ENCODE data around the gene SKIL.

Gene SKIL

DNA sequence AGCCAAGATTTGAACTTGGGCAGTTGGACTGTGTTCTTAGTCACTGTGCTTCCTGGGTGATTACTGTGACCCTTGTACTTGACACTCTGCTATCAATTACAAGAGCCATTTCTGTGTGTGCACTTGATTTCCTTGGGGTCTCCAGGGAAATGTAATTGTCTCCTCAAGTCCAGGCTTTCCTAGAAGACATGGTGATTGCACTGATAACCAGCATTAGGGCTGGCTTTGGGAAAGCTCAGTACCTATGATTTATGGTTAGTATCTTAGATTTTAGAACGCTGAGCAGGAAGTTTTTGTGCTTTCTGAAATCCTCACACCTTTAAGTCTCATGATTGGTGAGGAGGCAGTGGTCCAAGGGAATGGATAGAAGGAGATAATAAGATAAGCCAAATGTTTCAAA is 59.6 kb downstream of the SKIL start:
- in situ Hi-C loops (cut with MboI; ENCODE audit: low sequenced_read_pairs, unreplicated experiment), result loop anchor here (5.0 kb wide), 1 partner anchor 395 kb away; no protein-coding TSS in a partner anchor
- TF ChIP-seq, protein P1, sequence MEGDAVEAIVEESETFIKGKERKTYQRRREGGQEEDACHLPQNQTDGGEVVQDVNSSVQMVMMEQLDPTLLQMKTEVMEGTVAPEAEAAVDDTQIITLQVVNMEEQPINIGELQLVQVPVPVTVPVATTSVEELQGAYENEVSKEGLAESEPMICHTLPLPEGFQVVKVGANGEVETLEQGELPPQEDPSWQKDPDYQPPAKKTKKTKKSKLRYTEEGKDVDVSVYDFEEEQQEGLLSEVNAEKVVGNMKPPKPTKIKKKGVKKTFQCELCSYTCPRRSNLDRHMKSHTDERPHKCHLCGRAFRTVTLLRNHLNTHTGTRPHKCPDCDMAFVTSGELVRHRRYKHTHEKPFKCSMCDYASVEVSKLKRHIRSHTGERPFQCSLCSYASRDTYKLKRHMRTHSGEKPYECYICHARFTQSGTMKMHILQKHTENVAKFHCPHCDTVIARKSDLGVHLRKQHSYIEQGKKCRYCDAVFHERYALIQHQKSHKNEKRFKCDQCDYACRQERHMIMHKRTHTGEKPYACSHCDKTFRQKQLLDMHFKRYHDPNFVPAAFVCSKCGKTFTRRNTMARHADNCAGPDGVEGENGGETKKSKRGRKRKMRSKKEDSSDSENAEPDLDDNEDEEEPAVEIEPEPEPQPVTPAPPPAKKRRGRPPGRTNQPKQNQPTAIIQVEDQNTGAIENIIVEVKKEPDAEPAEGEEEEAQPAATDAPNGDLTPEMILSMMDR (IDR thresholded peaks at IDR 0.05; ENCODE audit: borderline replicate concordance, control extremely low read depth, extremely low read depth, insufficient read depth, missing control alignments), result no peak
- DNase-seq (ENCODE audit: low spot score), result no peak

GRCh38 chr3:170418422-170419398 is 61.2 kb downstream of the SKIL start, which contains the start of gene CLDN11:
Gene CLDN11, plus strand, starts transcription at chr3:170418868. Its CDS starts 199 bp downstream, at chr3:170419067.
- in situ Hi-C loops (cut with MboI; ENCODE audit: low sequenced_read_pairs, unreplicated experiment), result loop anchor here (5.0 kb wide), 1 partner anchor 394 kb away; no protein-coding TSS in a partner anchor
- peak; percentile 58 for DNase-seq (ENCODE audit: low spot score)
- TF ChIP-seq, protein P1 (IDR thresholded peaks at IDR 0.05; ENCODE audit: borderline replicate concordance, control extremely low read depth, extremely low read depth, insufficient read depth, missing control alignments), result no peak

DNA sequence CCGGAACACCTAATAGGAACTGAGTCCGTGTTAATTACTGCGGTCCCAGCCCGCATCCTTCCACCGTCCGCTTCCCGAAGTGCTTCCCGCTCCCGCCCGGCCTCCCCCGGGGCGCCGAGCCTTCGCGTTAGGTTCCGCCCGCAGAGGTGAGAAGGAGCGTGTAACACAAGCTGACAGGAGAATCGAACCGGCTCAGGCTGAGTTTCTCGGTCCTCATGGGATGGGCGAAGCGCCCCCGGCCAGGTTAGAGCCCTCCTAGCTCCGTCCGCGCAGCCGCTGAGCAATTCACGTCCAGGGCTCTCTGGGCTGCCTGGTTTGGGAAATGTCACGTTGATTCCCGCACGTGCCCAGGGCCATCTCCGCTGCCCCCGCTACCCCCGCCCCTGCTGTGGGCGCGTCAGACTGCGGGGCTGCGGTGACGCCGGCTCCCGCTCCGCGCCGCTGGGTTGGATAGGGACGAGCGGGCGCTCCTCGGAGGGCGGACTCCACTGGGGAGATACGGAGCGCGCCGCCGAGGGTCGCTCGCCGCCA is 62.1 kb downstream of the SKIL start:
- peak; percentile 41 for DNase-seq (ENCODE audit: low spot score)
- TF ChIP-seq, protein P1 (IDR thresholded peaks at IDR 0.05; ENCODE audit: borderline replicate concordance, control extremely low read depth, extremely low read depth, insufficient read depth, missing control alignments), result no peak
- in situ Hi-C loops (cut with MboI; ENCODE audit: low sequenced_read_pairs, unreplicated experiment), result loop anchor here (5.0 kb wide), 1 partner anchor 393 kb away; no protein-coding TSS in a partner anchor

DNA sequence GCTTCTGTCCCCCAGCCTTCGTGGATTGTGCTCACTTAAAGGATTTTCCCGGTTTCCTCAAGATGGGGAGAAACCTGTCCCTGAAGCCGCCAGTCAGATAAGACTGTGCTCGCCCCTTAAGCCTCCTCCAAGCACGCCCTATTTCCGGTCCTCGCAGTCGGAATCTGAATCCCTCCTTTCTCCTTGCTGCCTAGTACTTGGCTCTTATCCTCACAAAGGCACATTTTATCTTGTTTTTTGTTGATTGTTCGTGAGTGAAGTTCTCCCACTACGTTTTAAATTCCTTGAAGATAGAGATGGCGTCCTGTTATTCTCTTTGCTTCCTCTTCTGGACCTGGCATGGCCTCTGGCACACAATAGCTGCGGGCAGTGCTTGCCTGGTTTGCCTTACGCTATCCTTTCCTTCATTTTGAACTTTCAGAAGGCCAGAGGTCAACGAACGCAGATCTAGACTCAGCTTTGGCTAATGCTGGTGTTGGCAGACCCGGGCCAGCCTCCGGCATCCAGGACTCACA is 62.8 kb downstream of the SKIL start:
- no peak for DNase-seq (ENCODE audit: low spot score)
- in situ Hi-C loops (cut with MboI; ENCODE audit: low sequenced_read_pairs, unreplicated experiment), result no loop called here
- TF ChIP-seq, protein P1 (IDR thresholded peaks at IDR 0.05; ENCODE audit: borderline replicate concordance, control extremely low read depth, extremely low read depth, insufficient read depth, missing control alignments), result no peak

DNA sequence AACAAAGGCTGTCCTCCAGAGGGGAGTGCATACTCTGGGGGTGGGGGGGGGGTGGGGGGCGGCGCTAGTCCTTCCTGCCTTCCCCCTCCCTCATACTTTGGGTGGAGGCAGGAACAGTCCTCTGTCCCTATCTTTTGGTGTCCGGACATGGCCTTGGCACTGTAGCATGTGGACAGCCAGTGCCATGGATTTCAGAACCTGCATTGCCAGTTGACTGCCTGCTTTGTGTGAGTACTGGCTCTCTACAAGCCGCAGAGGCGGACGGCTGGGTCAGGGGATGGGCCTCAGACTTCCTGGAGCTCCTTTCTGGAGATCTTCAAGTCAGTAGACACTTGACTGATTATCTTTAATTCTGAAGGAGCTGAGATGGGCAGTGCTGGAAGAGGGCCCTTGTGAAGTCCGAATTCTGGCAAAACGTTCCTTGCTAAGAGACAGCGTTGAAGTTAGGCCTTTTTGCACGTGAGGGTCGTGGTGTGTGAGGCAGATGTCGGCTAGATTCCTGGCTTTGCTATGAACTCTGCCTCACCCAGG is 63.7 kb downstream of the SKIL start:
- no peak for DNase-seq (ENCODE audit: low spot score)
- in situ Hi-C loops (cut with MboI; ENCODE audit: low sequenced_read_pairs, unreplicated experiment), result no loop called here
- TF ChIP-seq, protein P1 (IDR thresholded peaks at IDR 0.05; ENCODE audit: borderline replicate concordance, control extremely low read depth, extremely low read depth, insufficient read depth, missing control alignments), result no peak

DNA sequence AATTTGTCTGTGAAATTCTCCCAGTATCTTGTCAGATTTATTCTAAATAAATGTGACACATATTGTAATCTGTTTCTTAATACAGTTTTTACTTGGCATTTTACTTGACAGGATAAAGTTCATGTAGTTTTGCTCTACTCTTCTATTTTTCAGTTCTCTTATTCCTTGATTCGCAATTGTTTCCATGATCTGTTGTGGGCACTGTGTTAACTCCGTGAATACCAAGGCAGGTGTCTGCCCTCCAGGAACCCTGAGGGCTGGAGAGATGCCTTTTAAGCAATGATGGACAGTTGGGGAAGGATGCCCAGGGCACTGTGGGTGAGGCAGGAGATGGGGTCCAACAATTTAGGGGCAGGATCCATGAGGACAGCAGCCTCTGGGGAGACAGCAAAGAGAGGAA is 64.2 kb downstream of the SKIL start:
- no peak for DNase-seq (ENCODE audit: low spot score)
- in situ Hi-C loops (cut with MboI; ENCODE audit: low sequenced_read_pairs, unreplicated experiment), result no loop called here
- TF ChIP-seq, protein P1 (IDR thresholded peaks at IDR 0.05; ENCODE audit: borderline replicate concordance, control extremely low read depth, extremely low read depth, insufficient read depth, missing control alignments), result no peak
